HAP-1 (cell line): ENCODE measurements around the gene ERN2.
"Not testable (repeated sequence)": the region's sequence is repeated elsewhere in the genome, so short reads cannot be mapped to it uniquely, and the experiment has no call there.

Experiments used
- DNase-seq, 2 experiments: peaks; one replicate each; pipeline ENCODE4 v3.0.0-alpha.2; 2016 to 2020; ENCODE audit warnings: low spot score in 2 of 2
- H3K27me3 ChIP-seq: fragments of 250-450 bp; sonication (Bioruptor Pico); 2 replicates; pipeline ENCODE4 v1.5.1; 2020; ENCODE audit warnings: low read depth, mild to moderate bottlenecking, moderate library complexity
- H3K36me3 ChIP-seq: fragments of 250-450 bp; sonication (Bioruptor Pico); replicated peaks from 2 replicates; pipeline ENCODE4 v1.5.1; 2020; ENCODE audit warnings: mild to moderate bottlenecking
- H3K4me1 ChIP-seq: fragments of 250-450 bp; sonication (Bioruptor Pico); 2 replicates; pipeline ENCODE4 v1.5.1; 2020; ENCODE audit warnings: mild to moderate bottlenecking
- H3K4me3 ChIP-seq: fragments of 250-450 bp; sonication (Bioruptor Pico); 2 replicates; pipeline ENCODE4 v1.5.1; 2020; ENCODE audit warnings: mild to moderate bottlenecking, moderate library complexity
- H3K9me3 ChIP-seq: fragments of 250-450 bp; sonication (Bioruptor Pico); 2 replicates; pipeline ENCODE4 v1.5.1; 2020; ENCODE audit warnings: mild to moderate bottlenecking, moderate library complexity
- in situ Hi-C: fragments of 300-500 bp; cut with MboI; formaldehyde crosslinking; loops from 3 replicates; pipeline ENCODE4 v1.14.3; 2020; ENCODE audit warnings: low sequenced_read_pairs, inconsistent platforms, mixed read lengths

ERN2 gene

GRCh38 chr16:23712976-23713375 is at the start of gene ERN2:
TSS of gene ERN2 (minus strand) at chr16:23713222. CDS start at chr16:23713187, 35 bp downstream.
- no peaks in the 10 kb centered on the region for H3K9me3 ChIP-seq
- no peaks in the 10 kb centered on the region for H3K4me1 ChIP-seq
- no peaks in the 10 kb centered on the region for H3K36me3 ChIP-seq
- peaks cover 3% of the 10 kb centered on the region; the same call in 1 of the 2 replicates for H3K27me3 ChIP-seq
- in situ Hi-C loops = no loop called here
- no peak within 1 kb of the TSS for H3K4me3 ChIP-seq
- DNase-seq = no peak

- in situ Hi-C loops = no loop called here
Measured at GRCh38 chr16:23757937-23758619, 45.1 kb upstream of the ERN2 start.

GRCh38 chr16:23757116-23757515 is 44.1 kb upstream of the ERN2 start:
- no peaks in the 10 kb centered on the region for H3K36me3 ChIP-seq
- H3K27me3 ChIP-seq = no peaks in the 10 kb centered on the region
- in situ Hi-C loops = no loop called here
- no peak for DNase-seq
- no peaks in the 10 kb centered on the region for H3K4me1 ChIP-seq
- H3K9me3 ChIP-seq = no peaks in the 10 kb centered on the region
- H3K4me3 ChIP-seq = no peak overlapping the region

More at GRCh38 chr16:23757937-23758619, 45.1 kb upstream of the ERN2 start:
- no peak for DNase-seq
- H3K9me3 ChIP-seq = no peaks in the 10 kb centered on the region
- no peaks in the 10 kb centered on the region for H3K4me1 ChIP-seq
- no peaks in the 10 kb centered on the region for H3K27me3 ChIP-seq
- no peaks in the 10 kb centered on the region for H3K36me3 ChIP-seq
- no peak overlapping the region for H3K4me3 ChIP-seq

- Histone ChIP-seq H3K36me3 (no peaks in the 10 kb centered on the region), H3K4me3 (no peak overlapping the region), H3K9me3 (no peaks in the 10 kb centered on the region), H3K4me1 (no peaks in the 10 kb centered on the region), H3K27me3 (no peaks in the 10 kb centered on the region)
- in situ Hi-C loops = no loop called here
- no peak for DNase-seq
Measured at GRCh38 chr16:23755484-23755809, 42.4 kb upstream of the ERN2 start.

- Histone ChIP-seq H3K27me3 (no peaks in the 10 kb centered on the region), H3K4me3 (no peak within 1 kb of the TSS), H3K4me1 (no peaks in the 10 kb centered on the region), H3K36me3 (no peaks in the 10 kb centered on the region), H3K9me3 (no peaks in the 10 kb centered on the region)
- DNase-seq = no peak
- in situ Hi-C loops = no loop called here
Measured at GRCh38 chr16:23754594-23755483, 41.8 kb upstream of the ERN2 start, which contains the start of gene CHP2. TSS of gene CHP2 (plus strand) at chr16:23755026. CDS start at chr16:23755050, 24 bp downstream.

- no peak overlapping the region for H3K4me3 ChIP-seq
- DNase-seq = no peak
- no peaks in the 10 kb centered on the region for H3K9me3 ChIP-seq
- in situ Hi-C loops = no loop called here
- no peaks in the 10 kb centered on the region for H3K4me1 ChIP-seq
- H3K27me3 ChIP-seq = no peaks in the 10 kb centered on the region
- H3K36me3 ChIP-seq = no peaks in the 10 kb centered on the region
Measured at GRCh38 chr16:23753908-23754593, 41.0 kb upstream of the ERN2 start.

GRCh38 chr16:23751053-23751452 is 38.0 kb upstream of the ERN2 start:
- H3K27me3 ChIP-seq, H3K36me3 ChIP-seq, H3K4me1 ChIP-seq, DNase-seq, H3K9me3 ChIP-seq, in situ Hi-C loops, H3K4me3 ChIP-seq: not testable (repeated sequence)

- Histone ChIP-seq H3K9me3 (no peaks in the 10 kb centered on the region), H3K27me3 (no peaks in the 10 kb centered on the region), H3K4me3 (no peak overlapping the region), H3K4me1 (no peaks in the 10 kb centered on the region), H3K36me3 (no peaks in the 10 kb centered on the region)
- in situ Hi-C loops = no loop called here
- no peak for DNase-seq
Measured at GRCh38 chr16:23748630-23749029, 35.6 kb upstream of the ERN2 start.

- Histone ChIP-seq H3K4me3 (no peak overlapping the region), H3K9me3 (no peaks in the 10 kb centered on the region), H3K4me1 (no peaks in the 10 kb centered on the region), H3K36me3 (no peaks in the 10 kb centered on the region), H3K27me3 (no peaks in the 10 kb centered on the region)
- in situ Hi-C loops = no loop called here
- DNase-seq = no peak
Measured at GRCh38 chr16:23745263-23745662, 32.2 kb upstream of the ERN2 start.

GRCh38 chr16:23742766-23743165 is 29.7 kb upstream of the ERN2 start:
- no peaks in the 10 kb centered on the region for H3K9me3 ChIP-seq
- no peak overlapping the region for H3K4me3 ChIP-seq
- DNase-seq = no peak
- no peaks in the 10 kb centered on the region for H3K27me3 ChIP-seq
- H3K4me1 ChIP-seq = no peaks in the 10 kb centered on the region
- in situ Hi-C loops = no loop called here
- H3K36me3 ChIP-seq = no peaks in the 10 kb centered on the region

- Histone ChIP-seq H3K4me1 (no peaks in the 10 kb centered on the region), H3K36me3 (no peaks in the 10 kb centered on the region), H3K9me3 (no peaks in the 10 kb centered on the region), H3K27me3 (no peaks in the 10 kb centered on the region), H3K4me3 (no peak overlapping the region)
- no peak for DNase-seq
- in situ Hi-C loops = no loop called here
Measured at GRCh38 chr16:23741675-23742303, 28.8 kb upstream of the ERN2 start.

GRCh38 chr16:23739516-23739915 is 26.5 kb upstream of the ERN2 start:
- DNase-seq = no peak
- no peaks in the 10 kb centered on the region for H3K27me3 ChIP-seq
- H3K9me3 ChIP-seq = no peaks in the 10 kb centered on the region
- no peak overlapping the region for H3K4me3 ChIP-seq
- H3K36me3 ChIP-seq = no peaks in the 10 kb centered on the region
- in situ Hi-C loops = loop anchor here (10.0 kb wide), 1 partner anchor 295 kb away; no protein-coding TSS in a partner anchor
- H3K4me1 ChIP-seq = no peaks in the 10 kb centered on the region

- DNase-seq, H3K27me3 ChIP-seq, H3K9me3 ChIP-seq, H3K4me1 ChIP-seq, H3K36me3 ChIP-seq, H3K4me3 ChIP-seq: not testable (repeated sequence)
- in situ Hi-C loops = loop anchor here (10.0 kb wide), 1 partner anchor 297 kb away; no protein-coding TSS in a partner anchor
Measured at GRCh38 chr16:23737423-23738028, 24.5 kb upstream of the ERN2 start.
